Posterior cingulate gyrus (tissue), 11 donors: Measurements from ENCODE around the gene CCDC158.
"Not testable (repeated sequence)": the region's sequence is repeated elsewhere in the genome, so short reads cannot be mapped to it uniquely, and the experiment has no call there.

ENCODE experiments used
- DNase-seq, 10 donors: peaks; one replicate each; pipeline versions ENCODE4 v3.0.0 to v3.0.0-alpha.2; 2020 to 2021; ENCODE audit warnings: mixed read lengths in 3 of 10
- intact Hi-C: fragments of 100-400 bp; cut with DNase I; formaldehyde crosslinking; loops from one replicate; pipeline ENCODE4 v1.15.1; 2023

CCDC158 gene

GRCh38 chr4:76420762-76421581 is at the start of gene CCDC158:
Gene CCDC158, minus strand, starts transcription at chr4:76421141. Its CDS starts 17,934 bp downstream, at chr4:76403207.
- DNase-seq = peak in 2 of 10 donors; percentile 63 to 73
- intact Hi-C loops = no loop called here

- no peak for DNase-seq
- intact Hi-C loops = no loop called here
These were observed 49.6 kb upstream of the CCDC158 start for GRCh38 chr4:76470532-76470931.

- intact Hi-C loops = no loop called here
- no peak for DNase-seq
These were observed 49.1 kb upstream of the CCDC158 start for GRCh38 chr4:76470064-76470463.

GRCh38 chr4:76463568-76463967 is 42.6 kb upstream of the CCDC158 start:
- intact Hi-C loops = no loop called here
- no peak for DNase-seq

GRCh38 chr4:76459291-76459723 is 38.4 kb upstream of the CCDC158 start:
- DNase-seq = no peak
- intact Hi-C loops = no loop called here

- no peak for DNase-seq
- intact Hi-C loops = no loop called here
These were observed 37.9 kb upstream of the CCDC158 start for GRCh38 chr4:76458825-76459224.

- no peak for DNase-seq
- intact Hi-C loops = no loop called here
These were observed 37.4 kb upstream of the CCDC158 start for GRCh38 chr4:76458297-76458696.

GRCh38 chr4:76457885-76458284 is 36.9 kb upstream of the CCDC158 start:
- intact Hi-C loops = no loop called here
- DNase-seq = no peak

GRCh38 chr4:76454073-76454472 is 33.1 kb upstream of the CCDC158 start:
- DNase-seq = not testable (repeated sequence)

GRCh38 chr4:76453232-76453631 is 32.3 kb upstream of the CCDC158 start:
- no peak for DNase-seq
- intact Hi-C loops = no loop called here

More at GRCh38 chr4:76454073-76454472, 33.1 kb upstream of the CCDC158 start:
- intact Hi-C loops = not testable (repeated sequence)

- DNase-seq = no peak
- intact Hi-C loops = no loop called here
These were observed 28.9 kb upstream of the CCDC158 start for GRCh38 chr4:76449833-76450232.

- no peak for DNase-seq
- intact Hi-C loops = no loop called here
These were observed 28.4 kb upstream of the CCDC158 start for GRCh38 chr4:76449362-76449767.

- DNase-seq = no peak
- intact Hi-C loops = no loop called here
These were observed 27.3 kb upstream of the CCDC158 start for GRCh38 chr4:76448211-76448610.

- intact Hi-C loops = no loop called here
- DNase-seq = no peak
These were observed 26.5 kb upstream of the CCDC158 start for GRCh38 chr4:76447393-76447851.

GRCh38 chr4:76445911-76446310 is 25.0 kb upstream of the CCDC158 start:
- intact Hi-C loops = no loop called here
- DNase-seq = no peak

GRCh38 chr4:76443376-76443775 is 22.4 kb upstream of the CCDC158 start:
- no peak for DNase-seq
- intact Hi-C loops = no loop called here

GRCh38 chr4:76442807-76443206 is 21.9 kb upstream of the CCDC158 start:
- no peak for DNase-seq
- intact Hi-C loops = no loop called here

- no peak for DNase-seq
- intact Hi-C loops = no loop called here
These were observed 20.9 kb upstream of the CCDC158 start for GRCh38 chr4:76441881-76442280.

GRCh38 chr4:76439491-76439890 is 18.6 kb upstream of the CCDC158 start:
- no peak for DNase-seq

GRCh38 chr4:76435528-76436319 is 14.8 kb upstream of the CCDC158 start:
- DNase-seq = no peak
- intact Hi-C loops = loop anchor here (10.0 kb wide), 2 partner anchors 319 to 609 kb away; no protein-coding TSS in a partner anchor

More at GRCh38 chr4:76439491-76439890, 18.6 kb upstream of the CCDC158 start:
- intact Hi-C loops = loop anchor here (10.0 kb wide), 2 partner anchors 315 to 605 kb away; no protein-coding TSS in a partner anchor

- no peak for DNase-seq
- intact Hi-C loops = loop anchor here (10.0 kb wide), 2 partner anchors 320 to 610 kb away; no protein-coding TSS in a partner anchor
These were observed 14.1 kb upstream of the CCDC158 start, which contains the start of gene SHROOM3 for GRCh38 chr4:76434901-76435527. Gene SHROOM3, plus strand, starts transcription at chr4:76435229. Its CDS starts 824 bp downstream, at chr4:76436053.
